ENCODE results near the gene BACH2. TPM values are rescaled to one million over a fixed set of nuclear protein-coding genes. Genes with fewer than 3 reads are reported as not detected.
A peak's percentile ranks its signal among the peaks of the same experiment; 100 is the strongest.

Gene BACH2
- total RNA-seq, 2 experiments from 2014 or later, result 157 to 170 TPM

DNA sequence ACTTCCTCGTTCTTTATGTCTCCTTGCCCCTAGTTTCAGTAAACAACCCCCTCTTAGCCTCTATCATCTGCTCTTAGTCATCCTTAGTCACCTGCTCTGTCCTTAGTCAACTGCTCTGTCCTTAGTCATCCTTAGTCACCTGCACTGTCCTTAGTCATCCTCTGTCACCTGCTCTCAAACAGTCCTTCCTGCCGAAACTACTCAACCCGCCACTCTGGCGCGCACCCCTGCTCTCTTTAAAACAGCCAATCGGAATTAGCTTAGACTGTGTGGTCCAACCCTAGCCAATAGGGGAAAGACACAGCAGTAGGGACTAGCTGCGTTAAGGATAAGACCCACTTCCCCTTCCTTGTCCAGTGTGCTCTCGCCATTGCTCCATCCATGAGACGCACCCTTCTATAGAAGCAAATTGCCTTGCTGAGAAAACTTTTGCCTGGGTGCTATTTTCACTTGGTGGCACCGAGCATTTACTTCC is 73.9 kb downstream of the BACH2 start:
- no peak overlapping the region for H3K4me3 Mint-ChIP-seq

DNA sequence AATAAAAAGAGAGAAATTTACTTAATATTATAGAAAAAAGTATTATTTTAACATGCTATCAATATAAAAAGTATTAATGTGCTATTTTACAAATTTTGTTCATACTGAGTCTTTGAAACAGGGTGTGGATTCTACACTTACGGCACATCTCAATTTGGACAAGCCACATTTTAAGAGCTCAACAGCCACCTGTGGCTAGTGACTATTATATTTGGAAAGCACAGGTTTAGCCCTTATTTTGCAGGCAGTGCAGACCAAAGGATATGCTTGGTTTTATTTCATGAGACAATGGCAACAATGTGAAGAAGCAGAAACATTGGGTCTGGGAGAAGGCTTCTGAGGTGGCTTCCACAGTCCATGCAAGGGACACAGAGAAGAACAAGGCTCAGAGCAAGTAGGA is 74.6 kb downstream of the BACH2 start:
- Mint-ChIP-seq H3K27me3 (no peaks in the 10 kb centered on the region), H3K4me3 (no peak overlapping the region), H3K36me3 (ENCODE audit: low read depth) (peaks cover 40% of the 10 kb centered on the region), H3K9me3 (peaks cover 6% of the 10 kb centered on the region), H3K4me1 (ENCODE audit: low read depth) (peaks cover 43% of the 10 kb centered on the region), H3K27ac (peak overlapping the region; percentile 35)
- no peak overlapping the region for H3K4me3 ChIP-seq (ENCODE audit: low read length)
- ATAC-seq (ENCODE audit: poor library complexity), result no peak
- no peak for DNase-seq
- no peaks in the 10 kb centered on the region for H3K27me3 ChIP-seq (ENCODE audit: control insufficient read depth in 1 of 2, insufficient read depth in 2 of 2, low read length in 2 of 2)
- H3K4me1 ChIP-seq (ENCODE audit: insufficient read depth, low read length), result peaks cover 20% of the 10 kb centered on the region
- ChIA-PET CTCF (interaction anchor here (0.5 to 2.2 kb wide), 3 partner anchors 74 to 282 kb away, joined by 3 to 5 read pairs (median 4); no protein-coding TSS in a partner anchor), POLR2A (interaction anchor here (0.9 kb wide), 1 partner anchor 64 kb away, joined by 3 read pairs; no protein-coding TSS in a partner anchor)
- H3K27ac ChIP-seq (ENCODE audit: low read depth in 1 of 2, low read length in 2 of 2), result no peak overlapping the region
- intact Hi-C loops (cut with DNase I, micrococcal nuclease), result no loop called here
- H3K36me3 ChIP-seq (ENCODE audit: insufficient read depth, low read length), result no peaks in the 10 kb centered on the region
- peaks cover 9 to 10% of the 10 kb centered on the region in 2 experiments for H3K9me3 ChIP-seq (ENCODE audit: control insufficient read depth in 1 of 2, insufficient read depth in 1 of 2, low read length in 2 of 2)
- TF ChIP-seq, protein P1, sequence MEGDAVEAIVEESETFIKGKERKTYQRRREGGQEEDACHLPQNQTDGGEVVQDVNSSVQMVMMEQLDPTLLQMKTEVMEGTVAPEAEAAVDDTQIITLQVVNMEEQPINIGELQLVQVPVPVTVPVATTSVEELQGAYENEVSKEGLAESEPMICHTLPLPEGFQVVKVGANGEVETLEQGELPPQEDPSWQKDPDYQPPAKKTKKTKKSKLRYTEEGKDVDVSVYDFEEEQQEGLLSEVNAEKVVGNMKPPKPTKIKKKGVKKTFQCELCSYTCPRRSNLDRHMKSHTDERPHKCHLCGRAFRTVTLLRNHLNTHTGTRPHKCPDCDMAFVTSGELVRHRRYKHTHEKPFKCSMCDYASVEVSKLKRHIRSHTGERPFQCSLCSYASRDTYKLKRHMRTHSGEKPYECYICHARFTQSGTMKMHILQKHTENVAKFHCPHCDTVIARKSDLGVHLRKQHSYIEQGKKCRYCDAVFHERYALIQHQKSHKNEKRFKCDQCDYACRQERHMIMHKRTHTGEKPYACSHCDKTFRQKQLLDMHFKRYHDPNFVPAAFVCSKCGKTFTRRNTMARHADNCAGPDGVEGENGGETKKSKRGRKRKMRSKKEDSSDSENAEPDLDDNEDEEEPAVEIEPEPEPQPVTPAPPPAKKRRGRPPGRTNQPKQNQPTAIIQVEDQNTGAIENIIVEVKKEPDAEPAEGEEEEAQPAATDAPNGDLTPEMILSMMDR (IDR thresholded peaks at IDR 0.05), result no peak

More for the DNA sequence above, 73.9 kb downstream of the BACH2 start:
- POLR2A ChIA-PET, result interaction anchor here (0.9 kb wide), 1 partner anchor 63 kb away, joined by 3 read pairs; no protein-coding TSS in a partner anchor
- Mint-ChIP-seq H3K4me1 (ENCODE audit: low read depth) (peaks cover 50% of the 10 kb centered on the region), H3K36me3 (ENCODE audit: low read depth) (peaks cover 44% of the 10 kb centered on the region), H3K9me3 (peaks cover 6% of the 10 kb centered on the region), H3K27ac (peak overlapping the region; percentile 35), H3K27me3 (no peaks in the 10 kb centered on the region)
- H3K4me3 ChIP-seq (ENCODE audit: low read length), result no peak overlapping the region
- peak in 2 of 14 experiments; percentile 24 to 48 for DNase-seq
- H3K4me1 ChIP-seq (ENCODE audit: insufficient read depth, low read length), result peaks cover 19% of the 10 kb centered on the region
- H3K9me3 ChIP-seq (ENCODE audit: control insufficient read depth in 1 of 2, insufficient read depth in 1 of 2, low read length in 2 of 2), result peaks cover 9 to 10% of the 10 kb centered on the region in 2 experiments
- no peak overlapping the region for H3K27ac ChIP-seq (ENCODE audit: low read depth in 1 of 2, low read length in 2 of 2)
- no peaks in the 10 kb centered on the region for H3K36me3 ChIP-seq (ENCODE audit: insufficient read depth, low read length)
- no peak for ATAC-seq (ENCODE audit: poor library complexity)
- CTCF ChIA-PET, result interaction anchor here (1.2 to 2.2 kb wide), 3 partner anchors 21 to 282 kb away, joined by 3 to 5 read pairs (median 4); no protein-coding TSS in a partner anchor
- TF ChIP-seq, protein P1 (IDR thresholded peaks at IDR 0.05), result no peak
- H3K27me3 ChIP-seq (ENCODE audit: control insufficient read depth in 1 of 2, insufficient read depth in 2 of 2, low read length in 2 of 2), result no peaks in the 10 kb centered on the region
- intact Hi-C loops (cut with DNase I, micrococcal nuclease), result no loop called here

DNA sequence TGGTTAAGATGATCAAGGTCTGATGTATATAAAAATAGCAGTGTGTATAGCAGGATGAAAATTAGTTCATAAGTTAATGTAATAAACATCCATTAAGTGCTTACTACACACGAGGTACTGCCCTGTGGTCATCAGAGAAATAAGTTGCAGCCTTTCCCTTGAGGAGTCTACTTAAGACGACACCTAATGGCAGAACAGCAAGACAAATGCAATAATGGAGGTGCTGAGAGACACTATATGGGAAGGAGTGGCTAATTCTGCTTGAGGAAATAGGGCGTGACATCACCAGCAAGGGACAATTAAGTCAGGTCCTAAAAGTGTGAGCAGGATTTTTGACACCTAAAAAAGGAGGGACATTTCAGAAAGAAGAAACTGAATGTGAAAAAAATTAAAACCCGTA is 75.2 kb downstream of the BACH2 start:
- H3K36me3 Mint-ChIP-seq (ENCODE audit: low read depth), result peaks cover 40% of the 10 kb centered on the region
- POLR2A ChIA-PET, result interaction anchor here (1.1 to 1.3 kb wide), 4 partner anchors 9 to 64 kb away, joined by 3 to 4 read pairs (median 4); no protein-coding TSS in a partner anchor
- H3K9me3 Mint-ChIP-seq, result peaks cover 6% of the 10 kb centered on the region
- TF ChIP-seq, protein P1 (IDR thresholded peaks at IDR 0.05), result no peak
- CTCF ChIA-PET, result interaction anchor here (0.5 to 1.6 kb wide), 3 partner anchors 9 to 161 kb away, joined by 3 to 4 read pairs (median 3); no protein-coding TSS in a partner anchor
- peaks cover 37% of the 10 kb centered on the region for H3K4me1 Mint-ChIP-seq (ENCODE audit: low read depth)
- Histone ChIP-seq H3K27ac (ENCODE audit: low read depth in 1 of 2, low read length in 2 of 2) (no peak overlapping the region), H3K27me3 (ENCODE audit: control insufficient read depth in 1 of 2, insufficient read depth in 2 of 2, low read length in 2 of 2) (no peaks in the 10 kb centered on the region), H3K4me3 (ENCODE audit: low read length) (no peak overlapping the region), H3K4me1 (ENCODE audit: insufficient read depth, low read length) (peaks cover 26% of the 10 kb centered on the region), H3K9me3 (ENCODE audit: control insufficient read depth in 1 of 2, insufficient read depth in 1 of 2, low read length in 2 of 2) (peaks cover 9 to 10% of the 10 kb centered on the region in 2 experiments), H3K36me3 (ENCODE audit: insufficient read depth, low read length) (no peaks in the 10 kb centered on the region)
- no peaks in the 10 kb centered on the region for H3K27me3 Mint-ChIP-seq
- ATAC-seq (ENCODE audit: poor library complexity), result no peak
- H3K27ac Mint-ChIP-seq, result peak overlapping the region; percentile 60
- H3K4me3 Mint-ChIP-seq, result no peak overlapping the region
- intact Hi-C loops (cut with DNase I, micrococcal nuclease), result no loop called here
- DNase-seq, result no peak
